WTC11 (cell line): ENCODE data around the gene M1AP. TPM values are rescaled to one million over a fixed set of nuclear protein-coding genes. Genes with fewer than 3 reads are reported as not detected.
A peak's percentile ranks its signal among the peaks of the same experiment; 100 is the strongest.

Experiments used
- ATAC-seq: fragments of 200-7000 bp; cut with Tn5 transposase; 2 replicates; pipeline ENCODE4 v1.10.0; 2021; ENCODE audit warnings: mild to moderate bottlenecking, moderate library complexity
- CTCF ChIA-PET: fragments of 300-600 bp; sonication (Branson Sonifier 250); formaldehyde crosslinking; loops from one replicate; lab custom pipeline; 2021; ENCODE audit warnings: antibody characterized with exemption; lab: Charles Lee
- POLR2A ChIA-PET: fragments of 350-600 bp; sonication (Branson Sonifier 250); formaldehyde crosslinking; loops from one replicate; lab custom pipeline; 2021; ENCODE audit warnings: antibody characterized with exemption; lab: Charles Lee
- DNase-seq: peaks from one replicate; pipeline ENCODE4 v3.0.0; 2021; ENCODE audit warnings: low spot score
- H3K27ac Mint-ChIP-seq: 2 replicates; pipeline ENCODE4 v1.8.0; 2021; ENCODE audit warnings: mixed read lengths
- H3K27me3 Mint-ChIP-seq: 2 replicates; pipeline ENCODE4 v1.8.0; 2021; ENCODE audit warnings: low read depth, mild to moderate bottlenecking, moderate library complexity, mixed read lengths
- H3K36me3 Mint-ChIP-seq: 2 replicates; pipeline ENCODE4 v1.8.0; 2021; ENCODE audit warnings: mixed read lengths
- H3K4me1 Mint-ChIP-seq: 2 replicates; pipeline ENCODE4 v1.8.0; 2022; ENCODE audit warnings: mixed read lengths
- H3K4me3 Mint-ChIP-seq: 2 replicates; pipeline ENCODE4 v1.8.0; 2021; ENCODE audit warnings: mild to moderate bottlenecking, moderate library complexity, mixed read lengths
- H3K9me3 Mint-ChIP-seq: 2 replicates; pipeline ENCODE4 v1.8.0; 2021; ENCODE audit warnings: mixed read lengths
- AFF4 ChIP-seq: sonication (generic); formaldehyde crosslinking; IDR thresholded peaks from 2 replicates; pipeline ENCODE4 v1.8.1; 2023; ENCODE audit warnings: mild to moderate bottlenecking, missing genetic modification reagents, borderline replicate concordance
- E2F5 ChIP-seq: sonication (generic); formaldehyde crosslinking; IDR thresholded peaks from 2 replicates; pipeline ENCODE4 v1.8.1; 2022; ENCODE audit warnings: mild to moderate bottlenecking, moderate library complexity, missing genetic modification reagents
- ELF4 ChIP-seq: sonication (generic); formaldehyde crosslinking; IDR thresholded peaks from 2 replicates; pipeline ENCODE4 v1.8.1; 2022; ENCODE audit warnings: low read depth, mild to moderate bottlenecking, moderate library complexity, missing genetic modification reagents
- ETV6 ChIP-seq: sonication (generic); formaldehyde crosslinking; IDR thresholded peaks from 2 replicates; pipeline ENCODE4 v1.8.1; 2022; ENCODE audit warnings: mild to moderate bottlenecking, missing genetic modification reagents
- GABPB1 ChIP-seq: sonication (generic); formaldehyde crosslinking; IDR thresholded peaks from 2 replicates; pipeline ENCODE4 v1.8.1; 2023; ENCODE audit warnings: mild to moderate bottlenecking, missing genetic modification reagents
- GRHL2 ChIP-seq: fragments of 250-450 bp; sonication (Bioruptor Pico); IDR thresholded peaks from 2 replicates; pipeline ENCODE4 v1.8.0; 2022; ENCODE audit warnings: mild to moderate bottlenecking, moderate library complexity; ENCODE audit not compliant: insufficient replicate concordance, severe bottlenecking
- GTF2I ChIP-seq: fragments of 250-450 bp; sonication (Bioruptor Pico); conservative IDR thresholded peaks from 2 replicates; pipeline ENCODE4 v1.4.0; 2021; ENCODE audit warnings: mild to moderate bottlenecking
- HMGXB4 ChIP-seq: sonication (generic); formaldehyde crosslinking; IDR thresholded peaks from 2 replicates; pipeline ENCODE4 v1.8.1; 2023; ENCODE audit warnings: mild to moderate bottlenecking, moderate library complexity, missing genetic modification reagents
- JAZF1 ChIP-seq: fragments of 250-450 bp; sonication (Bioruptor Pico); IDR thresholded peaks from 2 replicates; pipeline ENCODE4 v1.9.0; 2021; ENCODE audit warnings: moderate library complexity, mild to moderate bottlenecking, inconsistent platforms
- JUN ChIP-seq: sonication (generic); formaldehyde crosslinking; IDR thresholded peaks from 2 replicates; pipeline ENCODE4 v1.8.0; 2023; ENCODE audit warnings: mild to moderate bottlenecking, missing genetic modification reagents
- NFATC4 ChIP-seq: fragments of 250-450 bp; sonication (Bioruptor Pico); IDR thresholded peaks from 2 replicates; pipeline ENCODE4 v1.9.0; 2021; ENCODE audit warnings: mild to moderate bottlenecking
- NFYB ChIP-seq: sonication (generic); formaldehyde crosslinking; conservative IDR thresholded peaks from 2 replicates; pipeline ENCODE4 v1.8.0; 2022; ENCODE audit warnings: low read depth, missing genetic modification reagents
- OVOL2 ChIP-seq: fragments of 250-450 bp; sonication (Bioruptor Pico); IDR thresholded peaks from 2 replicates; pipeline ENCODE4 v1.9.0; 2021; ENCODE audit warnings: mild to moderate bottlenecking, borderline replicate concordance
- PRRX2 ChIP-seq: fragments of 250-450 bp; sonication (Bioruptor Pico); IDR thresholded peaks from 2 replicates; pipeline ENCODE4 v1.8.0; 2021; ENCODE audit warnings: mild to moderate bottlenecking
- SMAD4 ChIP-seq: sonication (generic); formaldehyde crosslinking; IDR thresholded peaks from 2 replicates; pipeline ENCODE4 v1.8.0; 2022; ENCODE audit warnings: mild to moderate bottlenecking, missing genetic modification reagents
- TP53 ChIP-seq: sonication (generic); formaldehyde crosslinking; IDR thresholded peaks from 2 replicates; pipeline ENCODE4 v1.8.1; 2023; ENCODE audit warnings: mild to moderate bottlenecking, missing genetic modification reagents
- ZBTB21 ChIP-seq: sonication (generic); formaldehyde crosslinking; IDR thresholded peaks from 2 replicates; pipeline ENCODE4 v1.8.1; 2023; ENCODE audit warnings: mild to moderate bottlenecking, missing genetic modification reagents, borderline replicate concordance
- ZNF138 ChIP-seq: sonication (generic); formaldehyde crosslinking; conservative IDR thresholded peaks from 2 replicates; pipeline ENCODE4 v1.8.1; 2022; ENCODE audit warnings: mild to moderate bottlenecking, moderate library complexity, missing genetic modification reagents
- ZNF317 ChIP-seq: sonication (generic); formaldehyde crosslinking; IDR thresholded peaks from 2 replicates; pipeline ENCODE4 v1.8.1; 2023; ENCODE audit warnings: low read depth, mild to moderate bottlenecking, moderate library complexity, missing genetic modification reagents, borderline replicate concordance
- ZNF396 ChIP-seq: fragments of 250-450 bp; sonication (Bioruptor Pico); IDR thresholded peaks from 2 replicates; pipeline ENCODE4 v1.8.0; 2021; ENCODE audit warnings: mild to moderate bottlenecking, moderate library complexity, borderline replicate concordance
- total RNA-seq: library from RNA; stranded (reverse); gene quantifications from 3 replicates; pipeline ENCODE4 v1.2.3, GENCODE V29; 2021
- TF ChIP-seq, protein P1 (sequence below): fragments of 250-450 bp; sonication (Bioruptor Pico); IDR thresholded peaks from 2 replicates; pipeline ENCODE4 v1.9.0; 2021; ENCODE audit warnings: mild to moderate bottlenecking

M1AP gene
- total RNA-seq, 1 experiment from 2014 or later = 5.9 TPM

DNA sequence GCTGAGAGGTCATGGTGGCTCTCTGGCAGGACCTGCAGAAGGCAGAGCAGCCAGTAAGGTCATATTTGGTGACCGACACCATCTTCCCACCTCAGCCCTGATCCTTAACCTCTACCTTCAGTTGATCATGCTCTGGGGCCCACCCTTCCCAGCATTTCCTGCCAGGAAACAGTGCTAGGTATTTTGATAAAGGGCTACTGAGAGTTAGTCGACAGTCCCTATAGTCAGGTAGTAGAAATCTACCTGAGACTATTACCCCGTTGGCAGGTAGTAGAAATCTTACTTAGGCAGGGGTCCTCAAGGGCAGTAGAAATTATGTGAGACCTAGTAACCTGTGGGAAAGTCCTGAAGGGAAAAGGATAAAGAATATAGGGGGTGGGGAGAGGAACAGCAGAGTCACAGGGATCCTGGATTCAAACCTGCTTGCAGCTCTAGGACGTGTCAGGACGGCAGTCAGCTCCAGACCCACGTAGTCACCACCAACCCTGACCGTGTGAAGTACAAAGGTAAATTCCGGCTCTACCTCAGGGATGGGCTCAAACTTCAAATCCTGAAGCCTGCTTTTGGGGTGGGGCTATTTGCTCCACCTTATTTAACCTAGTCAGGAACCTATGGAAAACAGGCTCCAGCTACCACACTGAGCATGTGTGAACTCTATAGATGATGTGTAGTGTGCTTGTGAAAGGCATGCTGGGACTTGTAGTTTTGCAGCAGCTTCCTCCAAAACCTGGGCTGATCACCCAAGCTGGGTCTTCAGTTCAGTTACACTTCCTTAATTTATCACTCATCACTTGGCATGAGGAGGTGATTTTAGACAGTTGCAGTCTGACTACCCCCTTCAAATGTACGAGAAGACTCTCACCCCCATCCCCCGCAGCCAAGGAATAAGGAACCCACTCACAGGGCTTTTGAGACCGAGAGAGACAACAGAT, 122.1 kb downstream of the M1AP start, which contains the start of gene DQX1:
Gene DQX1 (minus strand): TSS at position 515 of the 932 bp plus-strand sequence. CDS start 502 bp downstream, at position 13.
- Mint-ChIP-seq H3K36me3 (peaks cover 21% of the 10 kb centered on the region), H3K27me3 (peaks cover 27% of the 10 kb centered on the region), H3K4me1 (peaks cover 14% of the 10 kb centered on the region), H3K4me3 (peak within 1 kb of the TSS; percentile 41), H3K27ac (peak within 1 kb of the TSS; percentile 60; the same call in 1 of the 2 replicates), H3K9me3 (0 out of 2 replicates have a peak, but pooled peaks cover 3% of the 10 kb centered on the region)
- DNase-seq (no peak), ATAC-seq (peak; percentile 21)
- TF ChIP-seq GTF2I (no peak), GABPB1 (CRISPR knock-in tag) (no peak), GRHL2 (CRISPR knock-in tag) (no peak), ZNF317 (peak; percentile 98), AFF4 (CRISPR knock-in tag) (no peak), TP53 (CRISPR knock-in tag) (no peak), SMAD4 (no peak), JAZF1 (CRISPR knock-in tag) (no peak), NFATC4 (no peak)
- ChIA-PET POLR2A (interaction anchor here (0.6 to 1.1 kb wide), 2 partner anchors 18 to 44 kb away, joined by 3 to 4 read pairs; partner anchors contain the start of genes CCDC142 and TTC31), CTCF (interaction anchor here (0.7 to 1.5 kb wide), 7 partner anchors 9 to 348 kb away, joined by 3 to 5 read pairs (median 4); partner anchors contain the start of genes CCDC142, MOB1A and TTC31)

DNA sequence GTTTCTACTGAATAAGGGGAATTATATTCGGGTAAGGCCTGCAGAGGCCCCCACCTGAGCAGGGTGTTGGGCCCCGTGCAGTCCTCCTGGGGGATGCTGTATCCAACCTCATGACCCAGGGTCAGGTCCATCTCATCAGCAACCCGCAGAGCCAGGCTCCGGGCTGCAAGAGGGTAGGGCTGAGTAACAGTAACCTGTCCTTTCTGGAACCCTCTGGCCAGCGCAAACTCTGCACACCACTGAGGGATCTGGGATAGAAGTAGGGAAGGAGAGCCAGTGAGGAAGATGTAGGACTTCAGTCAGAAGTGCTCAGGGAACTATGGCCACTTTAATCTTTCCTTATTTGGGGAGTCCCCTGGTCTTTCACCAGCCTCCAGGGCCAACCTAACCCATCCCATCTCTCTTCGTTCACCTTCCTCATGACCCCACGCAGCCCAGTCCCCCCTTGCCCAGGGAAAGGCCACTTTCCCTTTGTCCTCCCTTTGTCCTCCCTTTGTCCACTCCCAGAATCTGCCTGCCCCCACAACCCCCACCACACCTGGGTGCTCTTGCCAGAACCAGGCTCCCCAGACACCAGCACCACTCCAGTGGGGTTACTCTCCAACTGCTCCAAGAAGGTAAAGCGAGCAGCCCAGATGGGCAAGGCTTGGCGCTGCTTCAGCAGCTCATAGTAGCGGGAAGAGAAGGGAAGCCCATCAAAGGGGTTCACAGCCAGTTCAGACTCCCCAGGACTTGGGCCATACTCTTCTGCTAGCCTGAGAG, 123.0 kb downstream of the M1AP start:
- 0 out of 2 replicates have a peak, but pooled peaks cover 3% of the 10 kb centered on the region for H3K9me3 Mint-ChIP-seq
- ChIA-PET POLR2A (no interaction called here), CTCF (interaction anchor here (1.2 to 1.3 kb wide), 2 partner anchors 11 to 47 kb away, joined by 5 read pairs; no protein-coding TSS in a partner anchor)
- DNase-seq = no peak
- H3K4me3 Mint-ChIP-seq = no peak overlapping the region
- peaks cover 11% of the 10 kb centered on the region for H3K4me1 Mint-ChIP-seq
- H3K27ac Mint-ChIP-seq = no peak overlapping the region
- peaks cover 36% of the 10 kb centered on the region for H3K27me3 Mint-ChIP-seq
- H3K36me3 Mint-ChIP-seq = peaks cover 21% of the 10 kb centered on the region
- no peak for TF ChIP-seq OVOL2
- TF ChIP-seq NFATC4 = no peak
- no peak for TF ChIP-seq ZNF396 (CRISPR knock-in tag)
- no peak for TF ChIP-seq ZNF138 (CRISPR knock-in tag)
- TF ChIP-seq PRRX2 (CRISPR knock-in tag) = no peak
- no peak for TF ChIP-seq JUN (CRISPR knock-in tag)
- no peak for ATAC-seq

DNA sequence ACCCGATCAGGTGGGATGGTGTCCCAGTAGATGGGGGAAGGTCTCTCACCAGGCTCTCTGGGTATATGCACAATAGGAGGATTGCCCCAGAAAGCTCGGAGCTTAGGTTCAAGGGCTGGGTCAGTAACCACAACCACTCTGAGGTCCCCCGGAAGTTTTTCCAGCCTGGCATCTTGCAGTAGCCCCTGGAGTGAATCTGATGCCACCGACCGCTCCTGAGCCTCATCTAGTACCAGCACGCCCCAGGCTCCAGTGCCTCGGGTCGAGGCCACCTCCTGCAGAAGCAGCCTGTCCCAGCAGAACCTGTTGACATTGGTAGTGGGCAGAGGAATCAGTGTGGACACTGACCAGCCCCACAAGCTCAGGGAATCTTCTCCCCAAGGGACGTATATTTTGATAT, 124.1 kb downstream of the M1AP start:
- H3K27ac Mint-ChIP-seq = no peak overlapping the region
- H3K9me3 Mint-ChIP-seq = 0 out of 2 replicates have a peak, but pooled peaks cover 3% of the 10 kb centered on the region
- POLR2A ChIA-PET = no interaction called here
- peaks cover 47% of the 10 kb centered on the region for H3K27me3 Mint-ChIP-seq
- no peak overlapping the region for H3K4me3 Mint-ChIP-seq
- CTCF ChIA-PET = no interaction called here
- DNase-seq = no peak
- ATAC-seq = no peak
- H3K4me1 Mint-ChIP-seq = peaks cover 10% of the 10 kb centered on the region
- H3K36me3 Mint-ChIP-seq = peaks cover 21% of the 10 kb centered on the region
- TF ChIP-seq NFYB (no peak), ETV6 (no peak), ELF4 (no peak), ZBTB21 (no peak), E2F5 (no peak), HMGXB4 (CRISPR knock-in tag) (no peak), JAZF1 (CRISPR knock-in tag) (no peak)
- TF ChIP-seq, protein P1, sequence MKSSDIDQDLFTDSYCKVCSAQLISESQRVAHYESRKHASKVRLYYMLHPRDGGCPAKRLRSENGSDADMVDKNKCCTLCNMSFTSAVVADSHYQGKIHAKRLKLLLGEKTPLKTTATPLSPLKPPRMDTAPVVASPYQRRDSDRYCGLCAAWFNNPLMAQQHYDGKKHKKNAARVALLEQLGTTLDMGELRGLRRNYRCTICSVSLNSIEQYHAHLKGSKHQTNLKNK (CRISPR knock-in tag) = no peak
